Panc1 (cell line): ENCODE measurements around the gene MPZL1. TPM values are rescaled to one million over a fixed set of nuclear protein-coding genes. Genes with fewer than 3 reads are reported as not detected.

Experiments used
- ATAC-seq: fragments of 200-7000 bp; cut with Tn5 transposase; 2 replicates; pipeline ENCODE4 v1.9.1; 2020; ENCODE audit warnings: mild to moderate bottlenecking, moderate library complexity
- BruUV-seq: library from RNA; stranded (reverse); fragments of 400-500 nt; replicated peaks from 2 replicates; lab custom pipeline; 2021; lab: Mats Ljungman, UMichigan
- CTCF ChIA-PET: fragments of 300-600 bp; sonication (Branson Sonifier 250); formaldehyde crosslinking; loops from one replicate; lab custom pipeline; 2022; ENCODE audit warnings: antibody characterized with exemption; lab: Charles Lee
- POLR2A ChIA-PET: fragments of 300-600 bp; sonication (Branson Sonifier 250); formaldehyde crosslinking; loops from one replicate; lab custom pipeline; 2022; ENCODE audit warnings: antibody characterized with exemption; lab: Charles Lee
- DNase-seq: peaks from one replicate; pipeline ENCODE4 v3.0.0-alpha.2; 2010; ENCODE audit warnings: low read depth, low spot score
- H3K27ac ChIP-seq: 2 replicates; pipeline ENCODE4 v1.5.1; 2011; ENCODE audit warnings: mild to moderate bottlenecking, low read length, inconsistent platforms
- H3K27me3 ChIP-seq: fragments of 200-500 bp; sonication (Bioruptor generic); 2 replicates; pipeline ENCODE4 v1.6.0; 2014; ENCODE audit warnings: low read length, inconsistent platforms; ENCODE audit not compliant: control insufficient read depth, insufficient read depth
- H3K36me3 ChIP-seq: fragments of 200-500 bp; sonication (Bioruptor generic); 2 replicates; pipeline ENCODE4 v1.5.1; 2014; ENCODE audit warnings: inconsistent platforms, mild to moderate bottlenecking, low read length, moderate library complexity; ENCODE audit not compliant: control insufficient read depth, insufficient read depth
- H3K4me1 ChIP-seq: 2 replicates; pipeline ENCODE4 v1.5.1; 2011; ENCODE audit warnings: inconsistent platforms, mild to moderate bottlenecking, low read length, moderate library complexity; ENCODE audit not compliant: control insufficient read depth, insufficient read depth
- H3K4me3 ChIP-seq, 2 experiments: 2 replicates each; pipeline ENCODE4 v1.5.1; 2011 to 2012; ENCODE audit warnings: low read depth in 2 of 2, low read length in 2 of 2, mild to moderate bottlenecking in 2 of 2, inconsistent platforms in 1 of 2, moderate library complexity in 1 of 2
- H3K9me3 ChIP-seq: fragments of 200-500 bp; sonication (Bioruptor generic); 2 replicates; pipeline ENCODE4 v1.5.1; 2014; ENCODE audit warnings: low read depth, mild to moderate bottlenecking, inconsistent platforms, low read length, moderate library complexity; ENCODE audit not compliant: control insufficient read depth, insufficient read depth
- CTCF ChIP-seq: fragments of 450-650 bp; IDR thresholded peaks from 2 replicates; pipeline ENCODE4 v1.5.1; 2017; ENCODE audit warnings: mild to moderate bottlenecking
- POLR2AphosphoS5 ChIP-seq: IDR thresholded peaks from 2 replicates; pipeline ENCODE4 v1.6.1; 2012; ENCODE audit warnings: mild to moderate bottlenecking, low read depth, low read length, moderate library complexity
- REST ChIP-seq, 2 experiments: IDR thresholded peaks; 2 replicates each; pipeline ENCODE4 v1.6.1; 2011 to 2012; ENCODE audit warnings: low read depth in 2 of 2, control low read depth in 1 of 2, low read length in 1 of 2, mild to moderate bottlenecking in 1 of 2, moderate library complexity in 1 of 2; ENCODE audit not compliant: insufficient read depth in 1 of 2
- SIN3A ChIP-seq: IDR thresholded peaks from 2 replicates; pipeline ENCODE4 v1.6.1; 2012; ENCODE audit warnings: low read depth, mild to moderate bottlenecking, low read length, moderate library complexity, borderline replicate concordance; ENCODE audit not compliant: insufficient read depth
- TCF7L2 ChIP-seq: IDR thresholded peaks from 2 replicates; pipeline ENCODE4 v1.6.1; 2011; ENCODE audit warnings: mild to moderate bottlenecking, low read depth, low read length, inconsistent platforms
- in situ Hi-C: cut with HindIII; loops from 2 replicates; pipeline ENCODE4 v1.10.0; 2016; ENCODE audit warnings: low sequenced_read_pairs, low pct_unique_long_range_greater_than_20kb
- intact Hi-C: fragments of 100-400 bp; cut with micrococcal nuclease; formaldehyde crosslinking; loops from one replicate; pipeline ENCODE4 v1.10.0; 2022; ENCODE audit not compliant: unreplicated experiment
- total RNA-seq: library from RNA; stranded (reverse); gene quantifications from one replicate; pipeline ENCODE4 v1.2.1, GENCODE V29; 2021; ENCODE audit not compliant: unreplicated experiment

Gene MPZL1
- total RNA-seq, 1 experiment from 2014 or later, result 72.0 TPM

- POLR2A ChIA-PET, result no interaction called here
- DNase-seq (no peak), ATAC-seq (no peak)
- intact Hi-C loops (no loop called here), in situ Hi-C loops (no loop called here)
- H3K27me3 ChIP-seq, result no peaks in the 10 kb centered on the region
- CTCF ChIA-PET, result no interaction called here
- TF ChIP-seq SIN3A (no peak), CTCF (no peak; the same call in 1 of the 2 replicates), POLR2AphosphoS5 (no peak), REST (IDR thresholded peaks at IDR 0.05; ENCODE audit: insufficient read depth in 1 of 2, low read depth in 2 of 2, low read length in 1 of 2) (no peak), TCF7L2 (no peak)
- H3K4me1 ChIP-seq, result 0 out of 2 replicates have a peak, but pooled peaks cover 2% of the 10 kb centered on the region
- no peaks in the 10 kb centered on the region; the same call in 1 of the 2 replicates for H3K36me3 ChIP-seq
- no peak overlapping the region for H3K4me3 ChIP-seq
- H3K9me3 ChIP-seq, result no peaks in the 10 kb centered on the region
- no TSS peak for BruUV-seq
- no peak overlapping the region for H3K27ac ChIP-seq
Measured at GRCh38 chr1:167755654-167756053, 33.9 kb downstream of the MPZL1 start.

GRCh38 chr1:167756730-167757405, 35.1 kb downstream of the MPZL1 start:
- Histone ChIP-seq H3K4me1 (0 out of 2 replicates have a peak, but pooled peaks cover 2% of the 10 kb centered on the region), H3K27ac (no peak overlapping the region), H3K27me3 (no peaks in the 10 kb centered on the region), H3K9me3 (no peaks in the 10 kb centered on the region), H3K36me3 (no peaks in the 10 kb centered on the region; the same call in 1 of the 2 replicates), H3K4me3 (no peak overlapping the region)
- DNase-seq, result no peak
- no peak for TF ChIP-seq TCF7L2
- TF ChIP-seq REST (IDR thresholded peaks at IDR 0.05; ENCODE audit: insufficient read depth in 1 of 2, low read depth in 2 of 2, low read length in 1 of 2), result no peak
- TF ChIP-seq POLR2AphosphoS5, result no peak
- no peak for TF ChIP-seq SIN3A
- no peak for TF ChIP-seq CTCF
- no TSS peak for BruUV-seq
- intact Hi-C loops, result no loop called here
- no peak for ATAC-seq
- POLR2A ChIA-PET, result no interaction called here
- in situ Hi-C loops, result no loop called here
- CTCF ChIA-PET, result no interaction called here
